SKM-1 (cell line): ENCODE data around the gene DCC.

Experiments
- DNase-seq: peaks from one replicate; lab custom pipeline; 2025; ENCODE audit not compliant: unreplicated experiment; lab: John Stamatoyannopoulos, UW

The DCC gene

DNA sequence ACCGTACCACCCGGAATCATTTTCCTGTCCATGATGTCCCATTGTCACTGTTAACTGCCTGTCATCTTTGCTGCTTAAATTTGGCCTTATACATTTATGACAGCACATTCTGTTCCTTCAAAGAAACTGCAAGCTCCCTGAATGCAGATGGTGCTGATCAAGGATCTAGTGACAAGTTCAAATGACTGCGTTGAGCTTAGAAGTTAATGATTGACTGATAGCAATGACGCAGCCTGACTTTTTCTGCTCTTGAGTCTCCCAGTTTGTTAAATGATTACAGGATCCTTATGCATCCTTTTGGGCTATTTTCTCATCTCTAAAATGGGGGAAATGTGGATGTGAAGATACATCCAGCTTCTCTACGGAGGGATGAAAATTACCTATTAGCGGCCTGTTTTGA is 159.0 kb downstream of the DCC start:
- no peak for DNase-seq

DNA sequence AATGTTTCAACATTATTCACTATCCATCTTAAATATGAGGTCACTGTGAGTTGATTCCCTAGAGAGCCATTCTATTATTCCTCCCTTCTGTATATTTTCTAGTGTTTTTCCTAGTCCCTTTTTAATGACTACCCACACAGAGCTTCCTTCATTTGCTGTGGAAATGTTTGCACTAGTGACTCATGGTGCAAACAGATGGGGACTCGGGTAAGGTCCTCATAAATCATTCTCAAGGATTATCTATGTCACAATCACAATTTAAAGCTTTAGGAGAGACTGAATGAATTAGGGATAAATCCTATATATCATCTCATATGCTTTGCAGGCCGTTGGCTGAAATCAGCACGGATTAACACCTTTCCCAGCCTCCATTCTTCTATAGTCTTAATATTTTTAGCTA is 159.6 kb downstream of the DCC start:
- DNase-seq = no peak

DNA sequence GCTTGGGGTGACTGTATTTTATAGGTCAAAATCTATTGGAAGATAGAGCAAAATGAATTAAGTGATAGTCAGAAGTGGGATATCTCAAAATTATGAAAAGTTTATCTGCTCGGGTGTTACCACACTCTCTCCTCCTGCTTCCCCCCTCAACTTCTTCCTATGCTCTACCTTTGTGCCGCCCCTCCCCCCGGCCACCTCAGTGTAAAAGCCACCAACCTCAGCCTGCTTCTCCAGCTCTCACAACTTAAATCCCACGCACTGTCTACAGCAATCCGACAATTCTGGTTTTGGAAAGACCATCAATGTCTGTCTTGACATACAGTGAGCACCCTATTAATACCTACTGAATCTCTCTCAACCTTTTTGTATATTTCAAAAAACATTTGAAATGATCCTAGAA is 164.6 kb downstream of the DCC start:
- no peak for DNase-seq

DNA sequence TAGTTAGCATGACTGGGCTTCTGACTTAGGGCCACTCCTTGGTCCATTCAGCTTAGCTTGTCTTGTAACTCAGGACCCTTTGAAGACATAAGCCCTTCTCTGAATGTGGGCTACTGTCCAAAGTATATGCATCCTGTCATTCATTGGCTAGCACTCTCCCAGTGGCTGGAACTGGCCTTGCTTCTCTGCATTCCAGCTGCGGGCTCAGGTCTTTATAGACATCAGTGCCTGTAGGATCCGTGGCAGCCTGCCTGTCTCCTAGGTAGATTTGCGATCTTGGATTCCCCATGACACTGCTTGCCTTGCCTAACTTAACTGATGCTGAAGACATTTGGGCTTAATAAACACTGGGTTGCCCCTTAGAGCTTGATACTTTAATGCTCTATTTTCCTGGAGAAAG is 170.1 kb downstream of the DCC start:
- DNase-seq = no peak

DNA sequence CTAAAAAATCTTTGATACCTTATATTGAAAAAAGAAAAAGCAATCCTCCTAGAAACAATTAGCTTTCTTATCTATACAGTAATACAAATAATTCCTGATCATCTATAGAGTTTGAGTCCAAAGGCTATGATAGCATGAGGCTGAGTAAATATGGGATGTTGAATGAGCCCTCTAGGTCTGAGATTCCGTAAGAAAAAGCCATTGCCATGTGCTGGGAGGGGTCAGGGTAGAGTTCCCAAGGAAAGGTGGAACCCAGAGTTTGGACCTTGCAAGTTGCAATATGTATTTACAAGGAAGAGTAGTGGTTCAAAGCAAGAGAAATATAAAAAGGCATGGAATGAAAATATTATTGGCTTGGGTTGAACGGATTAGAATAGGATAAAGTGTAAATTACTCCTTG is 178.1 kb downstream of the DCC start:
- DNase-seq = no peak

DNA sequence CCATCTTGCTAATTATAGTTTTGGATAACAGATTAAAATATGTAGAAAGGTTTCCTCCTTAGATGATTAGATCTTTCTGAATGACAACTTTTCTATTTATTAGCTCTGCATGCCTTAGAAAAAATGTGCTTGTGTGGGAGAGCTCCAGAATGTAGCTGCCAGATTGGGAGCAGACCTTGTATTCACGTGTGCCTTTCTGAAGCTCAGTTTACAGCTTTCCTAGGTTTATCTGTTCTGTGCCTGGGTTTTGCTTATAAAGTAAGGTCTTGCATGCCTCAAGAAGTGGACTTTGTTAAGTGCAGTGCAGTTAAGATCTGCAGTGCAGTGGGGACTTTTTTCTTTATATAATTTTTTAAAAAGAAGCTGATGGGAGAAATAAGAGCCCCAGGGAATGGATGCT is 179.0 kb downstream of the DCC start:
- DNase-seq = no peak

DNA sequence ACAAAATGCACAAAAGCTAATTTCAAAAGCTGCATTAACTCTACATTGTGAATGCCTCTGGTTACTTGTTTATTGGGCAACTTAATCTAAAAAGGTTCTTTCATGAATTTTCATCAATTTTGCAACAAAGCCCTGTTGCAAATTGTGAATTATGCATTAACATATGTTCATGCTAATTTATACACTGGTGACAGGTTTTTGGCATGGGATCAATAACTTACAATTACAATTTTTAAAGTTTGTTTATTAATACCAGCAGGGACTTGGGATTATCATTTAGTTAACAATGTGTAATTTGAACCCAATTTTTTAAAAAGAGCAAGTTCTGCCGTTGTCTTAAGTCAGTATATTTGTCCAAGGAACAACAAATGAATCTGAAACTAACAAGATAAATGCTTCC is 183.6 kb downstream of the DCC start:
- DNase-seq = no peak

DNA sequence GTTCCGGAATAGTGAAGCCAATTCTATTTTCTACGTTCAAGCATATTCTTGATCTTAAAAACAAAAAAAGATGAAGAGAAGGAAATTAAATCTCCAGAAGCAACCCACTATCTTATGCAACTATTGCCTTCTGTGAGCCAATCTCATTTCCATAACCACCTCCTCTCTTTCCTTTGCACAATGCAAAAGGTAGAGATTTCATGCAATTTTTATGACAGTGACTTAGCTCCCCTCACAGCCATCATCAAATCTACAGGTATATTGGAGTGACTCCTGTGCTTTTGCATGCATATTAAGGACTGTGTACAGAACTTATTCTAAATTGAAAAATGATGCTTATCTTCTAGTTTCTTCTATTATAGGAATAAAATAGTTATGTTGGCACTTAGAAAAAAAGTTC is 191.8 kb downstream of the DCC start:
- no peak for DNase-seq

DNA sequence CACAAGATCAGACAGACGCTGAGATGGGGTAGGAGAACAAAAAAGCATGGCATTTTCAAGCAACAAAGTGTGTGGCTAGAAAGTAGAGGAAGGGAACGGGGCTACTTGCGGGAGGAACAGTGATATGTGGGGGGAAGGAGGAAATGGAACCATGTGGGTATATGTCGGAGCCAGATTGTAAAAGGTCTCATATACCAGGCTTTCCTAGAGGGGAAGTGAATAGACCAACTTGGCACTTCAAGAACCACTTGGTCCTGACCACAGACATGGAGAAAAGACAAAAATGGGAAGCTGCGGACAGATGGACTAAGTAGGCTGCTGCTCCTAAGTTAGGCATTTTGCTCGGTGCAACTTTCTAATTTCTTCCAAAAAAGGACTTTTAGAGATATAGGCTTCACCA is 196.0 kb downstream of the DCC start:
- no peak for DNase-seq

DNA sequence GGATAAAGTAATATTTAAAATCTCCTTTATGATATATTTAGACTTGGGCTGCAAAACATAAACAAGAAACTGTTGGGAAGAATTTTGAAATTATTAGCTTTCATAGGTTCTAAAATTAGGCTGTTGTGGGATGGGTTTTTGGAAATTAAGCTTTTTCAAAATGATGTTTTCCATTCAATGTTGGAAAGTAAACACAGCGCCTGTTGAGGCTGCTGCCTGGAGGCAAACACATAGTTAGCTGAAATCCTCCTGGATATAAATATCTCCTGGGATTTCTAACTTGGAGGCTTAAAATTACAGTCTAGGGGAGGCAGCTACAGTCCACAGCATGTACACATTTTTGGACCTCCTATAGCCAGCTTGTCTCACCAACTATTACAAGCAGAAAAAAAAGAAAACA is 197.3 kb downstream of the DCC start:
- DNase-seq = no peak

DNA sequence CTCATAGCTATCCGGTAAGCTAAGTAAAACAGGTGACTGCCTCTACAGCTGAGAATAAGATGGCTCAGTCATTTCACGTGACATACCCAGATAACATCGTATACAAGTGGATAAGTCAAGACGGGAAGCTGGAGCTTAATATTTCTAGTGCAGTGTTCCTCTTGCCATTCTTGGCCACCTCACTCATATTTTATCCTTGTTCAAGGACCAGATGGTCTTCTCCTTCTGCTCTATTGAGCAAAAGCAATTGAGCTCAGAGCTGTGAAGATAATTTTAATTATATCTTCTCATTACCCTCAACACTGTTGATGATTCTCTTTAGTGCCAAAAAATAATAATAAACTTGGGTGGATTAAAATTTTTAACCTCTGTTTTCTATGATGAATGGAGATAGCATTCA is 201.1 kb downstream of the DCC start:
- DNase-seq = no peak

DNA sequence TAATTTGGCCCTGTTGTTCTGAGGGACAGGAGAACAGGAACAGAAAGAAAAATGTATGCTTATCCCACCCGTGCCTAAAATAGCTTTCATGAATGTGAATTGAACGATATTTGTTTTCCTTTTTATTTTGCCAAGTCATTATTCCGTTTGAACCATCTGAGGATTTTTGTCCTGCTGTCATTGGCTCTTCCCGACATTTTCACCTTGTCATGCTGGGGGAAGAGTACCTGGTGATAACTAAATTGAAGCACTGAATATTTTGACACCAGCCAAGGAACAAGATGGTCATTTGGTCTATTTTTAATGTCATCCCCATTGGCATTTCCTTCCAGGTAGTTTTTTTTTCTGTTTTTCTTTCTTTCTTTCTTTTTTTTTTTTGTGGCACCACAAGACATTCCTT is 204.1 kb downstream of the DCC start:
- no peak for DNase-seq

DNA sequence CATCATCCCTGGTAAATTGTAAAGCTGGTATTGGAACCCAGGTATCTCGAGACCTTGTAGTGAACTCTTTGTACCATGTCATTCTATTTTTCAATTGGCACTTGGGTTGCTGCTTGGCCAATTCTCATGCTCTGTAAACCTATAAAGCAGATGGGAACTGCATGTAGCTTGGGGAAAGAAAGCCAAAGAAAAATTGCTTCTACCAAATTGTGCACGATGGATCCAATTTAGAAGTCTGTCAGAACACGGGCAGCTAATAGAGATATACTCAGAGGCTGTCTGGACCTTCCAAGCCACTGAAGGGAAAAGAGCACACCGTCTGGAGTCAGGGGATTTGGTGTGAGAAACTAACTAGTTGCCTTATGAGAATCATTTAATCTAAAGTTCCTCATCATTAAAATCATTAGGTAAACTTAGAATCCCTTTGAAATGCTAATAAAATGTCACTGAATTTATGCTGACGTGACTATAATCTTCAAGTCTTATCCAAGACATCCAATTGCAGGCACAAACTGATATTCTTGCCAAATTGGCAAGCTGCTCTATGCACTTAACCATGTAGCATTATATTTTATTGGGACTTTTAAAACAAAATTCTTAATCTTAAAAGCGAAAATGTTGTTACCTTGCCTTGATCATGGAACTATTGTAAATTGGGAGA is 206.8 kb downstream of the DCC start:
- DNase-seq = no peak

DNA sequence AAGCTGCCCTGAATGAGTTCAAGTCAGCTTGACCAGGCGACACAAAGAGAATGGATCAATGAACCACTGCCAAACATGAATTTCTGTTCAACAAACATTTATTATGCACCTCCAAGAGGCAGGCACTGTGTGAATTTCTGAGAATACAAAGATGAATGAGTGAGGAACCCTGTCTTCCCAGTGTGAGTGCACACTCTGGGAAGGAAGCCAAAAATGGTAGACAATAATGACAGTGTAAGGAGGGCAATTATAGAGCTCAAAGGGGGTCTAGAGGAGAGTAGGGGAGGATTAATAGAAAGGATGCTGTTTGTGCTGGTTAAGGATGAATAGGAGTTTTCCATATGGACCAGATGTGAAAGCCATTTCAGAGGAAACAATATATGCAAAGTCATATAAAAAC is 213.4 kb downstream of the DCC start:
- DNase-seq = no peak

DNA sequence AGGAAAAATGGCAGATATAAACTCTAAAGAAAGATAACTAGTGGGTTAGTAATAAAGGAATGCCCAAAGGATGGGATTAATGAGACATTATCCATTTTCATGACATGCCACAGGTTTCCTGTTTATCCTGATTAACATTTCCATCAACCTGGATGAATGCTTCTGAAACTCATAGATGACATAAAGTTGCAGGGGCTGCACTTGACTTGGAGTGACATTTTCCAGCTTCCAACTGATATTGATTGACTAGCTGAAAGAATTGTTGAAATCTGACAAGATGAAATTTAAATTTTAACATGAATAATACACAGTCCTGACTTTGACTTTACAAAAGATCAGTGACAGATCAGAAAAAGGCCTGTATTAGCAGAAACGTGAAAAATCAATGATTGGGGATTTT is 214.2 kb downstream of the DCC start:
- DNase-seq = no peak

DNA sequence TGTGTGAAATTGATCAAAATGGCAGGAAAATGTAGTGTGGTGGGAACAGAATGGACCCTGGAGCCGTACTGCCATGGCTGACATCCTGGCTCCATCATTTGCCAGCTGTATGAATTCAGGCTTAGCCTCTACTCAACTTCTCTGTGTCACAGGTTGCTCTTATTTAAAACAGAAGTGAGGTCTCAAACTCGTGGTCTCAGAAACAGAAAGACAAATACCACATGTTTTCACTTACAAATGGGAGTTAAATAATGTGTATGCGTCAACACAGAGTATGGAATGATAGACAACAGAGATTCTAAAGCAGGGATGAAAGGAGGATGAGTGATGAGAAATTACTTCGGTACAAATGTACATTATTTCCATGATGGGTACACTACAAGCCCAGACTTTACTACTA is 227.4 kb downstream of the DCC start:
- no peak for DNase-seq

DNA sequence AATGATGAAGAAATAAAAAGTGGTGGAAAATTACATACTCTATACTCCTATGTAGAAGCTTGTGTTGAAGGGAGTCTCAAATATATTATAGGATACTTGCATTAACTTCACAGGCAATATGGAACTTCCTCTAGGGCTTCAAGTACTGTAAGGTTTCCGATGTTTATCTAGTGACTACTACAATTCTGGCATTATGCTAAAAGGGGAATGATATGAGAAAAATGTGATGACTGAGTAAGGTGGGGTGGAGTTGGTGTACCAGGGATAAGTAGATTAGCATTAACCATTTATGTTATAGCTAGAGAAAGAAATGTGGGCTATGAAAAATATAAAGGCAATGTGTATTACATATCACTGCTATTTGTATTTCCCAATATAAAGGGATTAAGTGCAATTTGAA is 229.5 kb downstream of the DCC start:
- no peak for DNase-seq

DNA sequence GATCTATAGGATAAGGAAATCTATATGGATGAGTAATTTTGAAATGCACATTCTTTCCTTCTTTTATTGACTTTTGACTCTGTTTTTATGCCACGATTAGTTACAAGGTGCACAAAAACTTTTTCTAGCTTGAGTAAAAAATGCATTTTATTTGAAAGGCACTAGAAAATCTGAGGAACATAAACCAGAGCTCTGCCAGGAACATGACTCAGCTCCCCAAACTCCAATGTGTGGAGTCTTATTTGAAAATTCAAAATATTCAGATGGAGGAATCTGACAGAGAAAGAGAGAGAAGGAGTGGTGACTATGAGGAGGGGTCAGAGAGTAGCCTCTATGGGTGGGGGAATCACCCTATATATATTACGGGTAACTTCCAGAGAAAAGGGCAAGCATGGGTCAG is 231.0 kb downstream of the DCC start:
- no peak for DNase-seq

DNA sequence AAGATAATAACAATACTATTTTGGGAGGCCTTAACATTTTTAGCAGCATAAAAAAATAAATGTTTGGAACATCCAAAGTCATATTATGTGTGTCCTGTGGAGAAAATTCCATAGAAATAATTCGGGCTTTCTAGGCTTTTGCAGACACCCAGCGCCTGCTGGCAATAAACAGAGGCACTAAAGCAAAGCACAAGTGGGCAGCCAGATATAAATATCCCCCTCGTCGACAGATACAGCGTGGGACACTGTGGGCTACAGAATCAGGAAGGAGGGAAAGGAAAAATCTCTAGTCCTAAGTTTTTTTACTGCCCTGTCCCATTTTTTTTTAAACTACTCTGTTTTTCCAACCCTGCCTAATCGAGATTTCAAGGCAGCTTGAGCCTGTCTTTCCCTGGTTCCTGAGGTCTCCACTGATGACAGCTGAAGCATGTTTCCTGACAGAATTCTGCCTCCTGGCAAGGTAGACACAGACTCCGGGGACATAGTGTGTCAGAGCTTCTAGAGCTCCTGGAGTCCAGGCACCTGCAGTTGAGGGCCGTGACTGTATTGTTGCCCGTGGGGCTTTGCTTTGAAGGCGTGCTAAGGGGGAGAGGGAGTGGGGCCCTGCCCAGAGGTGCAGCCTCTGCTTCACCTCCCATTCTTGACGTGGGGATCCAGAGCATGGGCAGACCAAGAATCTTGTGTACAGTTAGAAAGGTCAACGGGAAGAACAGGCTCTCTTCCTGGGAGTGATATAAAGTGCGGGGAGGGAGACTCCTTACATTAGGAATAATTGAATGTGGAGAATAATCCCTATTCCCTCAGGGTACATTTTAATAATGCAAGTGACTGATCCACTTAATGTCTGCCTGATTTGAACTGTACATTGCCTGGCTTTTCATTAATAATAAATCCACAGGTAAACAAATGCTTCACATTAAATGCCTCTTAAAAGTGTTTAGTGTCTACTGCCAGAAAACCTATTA is 232.3 kb downstream of the DCC start:
- no peak for DNase-seq

DNA sequence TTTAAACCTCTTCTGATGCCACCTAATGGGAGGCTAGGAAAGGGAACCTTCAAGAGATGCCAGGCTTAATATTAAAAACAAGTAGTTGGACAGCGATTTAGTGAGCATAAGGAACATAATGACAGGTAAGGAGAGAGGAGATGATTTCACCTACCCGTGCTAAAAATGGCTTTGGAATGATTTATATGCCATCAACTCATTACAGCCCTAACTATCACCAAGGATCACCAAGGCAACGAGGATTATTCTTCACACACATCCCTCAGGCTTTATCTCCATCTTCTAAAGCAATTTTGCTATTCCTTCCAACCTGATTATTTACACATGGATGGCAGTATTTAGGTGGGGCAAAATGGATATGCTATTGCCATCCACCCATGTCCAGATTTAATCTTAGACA is 237.8 kb downstream of the DCC start:
- no peak for DNase-seq

DNA sequence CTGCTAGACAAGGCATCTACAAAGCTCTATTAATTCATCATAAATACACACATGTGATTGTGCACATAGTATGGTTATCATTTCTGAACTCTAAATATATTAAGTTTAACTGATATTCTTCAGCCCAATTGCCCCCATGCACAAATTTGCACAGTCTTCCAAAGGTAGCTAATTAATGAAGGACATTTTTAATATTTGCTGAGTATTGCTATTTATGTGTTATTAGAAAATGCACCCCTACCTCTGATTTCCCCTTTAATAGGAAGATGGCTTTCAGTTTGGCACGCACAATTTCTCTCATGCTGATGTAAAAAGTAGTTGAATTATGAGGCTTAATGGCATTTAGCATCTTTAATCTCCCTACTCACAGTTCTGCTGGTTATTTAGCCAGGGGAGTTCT is 242.1 kb downstream of the DCC start:
- DNase-seq = no peak

DNA sequence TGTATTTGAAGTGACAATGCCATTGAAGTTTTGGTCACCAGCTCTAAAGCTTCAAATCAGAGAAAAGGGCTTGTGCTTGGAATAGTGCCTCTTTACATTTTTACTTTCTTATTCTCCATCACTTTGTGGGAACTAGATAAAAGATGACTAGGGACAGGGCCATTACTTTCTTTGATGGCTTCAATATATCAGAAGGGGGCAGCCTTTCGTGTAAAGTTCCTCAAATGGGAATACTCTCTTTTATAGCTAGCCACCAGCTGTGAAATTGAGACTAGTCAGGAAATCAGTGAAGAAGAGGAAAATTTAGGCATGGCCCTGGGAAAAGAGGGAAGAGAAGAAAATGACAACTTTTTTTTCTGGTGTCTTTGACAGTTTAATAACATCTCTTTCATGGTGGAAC is 242.5 kb downstream of the DCC start:
- no peak for DNase-seq

DNA sequence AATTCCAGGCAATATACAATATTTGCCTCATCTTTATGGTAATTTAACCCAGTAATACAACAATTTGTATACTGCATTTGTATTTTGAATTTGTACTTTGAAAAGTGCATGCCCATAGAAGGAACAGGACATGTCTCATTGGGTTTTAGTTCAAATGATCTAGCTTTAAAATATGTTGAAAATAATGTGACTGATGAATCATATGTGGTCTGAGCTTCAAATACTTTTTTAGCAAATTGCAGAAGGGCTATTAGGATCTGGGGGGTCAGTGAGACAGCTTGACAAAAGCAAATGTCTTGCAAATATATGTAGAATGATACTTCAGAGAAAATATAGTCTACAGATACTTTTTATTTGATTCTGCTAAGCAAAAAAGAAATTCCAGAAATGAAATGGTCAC is 248.9 kb downstream of the DCC start:
- no peak for DNase-seq
